Activated CD4-positive, alpha-beta T cell treated with anti-CD3 and anti-CD28 coated beads, Interleukin-2, Interleukin-6, amounts not matched to agents 100 ng/mL and 50 ng/mL, durations not matched to agents 16 hours and 8 hours (primary cell): Measurements from ENCODE around the gene YRDC.
"Not testable (repeated sequence)": the region's sequence is repeated elsewhere in the genome, so short reads cannot be mapped to it uniquely, and the experiment has no call there.

Experiments used
- DNase-seq: peaks from one replicate; pipeline ENCODE4 v3.0.0-alpha.2; 2020

The YRDC gene

DNA sequence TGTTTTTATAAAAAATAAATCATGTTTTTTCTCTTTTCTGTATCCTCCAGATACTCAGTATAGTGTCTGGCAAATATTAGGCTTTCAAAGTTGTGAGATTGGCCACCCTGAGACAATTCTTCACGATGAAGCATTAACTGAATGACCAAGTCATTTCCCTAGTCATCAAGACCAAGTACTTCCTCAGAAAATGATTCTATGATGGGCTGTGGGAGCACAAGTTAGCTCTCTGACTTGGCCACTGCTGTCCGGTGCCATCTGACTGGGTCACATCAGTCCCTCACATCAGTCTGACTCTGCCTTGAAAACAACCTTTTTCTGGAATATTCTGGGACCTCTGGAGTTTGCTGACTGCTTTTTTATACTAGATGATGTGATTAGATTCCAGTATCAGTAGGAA is 13.5 kb upstream of the YRDC start:
- no peak for DNase-seq

DNA sequence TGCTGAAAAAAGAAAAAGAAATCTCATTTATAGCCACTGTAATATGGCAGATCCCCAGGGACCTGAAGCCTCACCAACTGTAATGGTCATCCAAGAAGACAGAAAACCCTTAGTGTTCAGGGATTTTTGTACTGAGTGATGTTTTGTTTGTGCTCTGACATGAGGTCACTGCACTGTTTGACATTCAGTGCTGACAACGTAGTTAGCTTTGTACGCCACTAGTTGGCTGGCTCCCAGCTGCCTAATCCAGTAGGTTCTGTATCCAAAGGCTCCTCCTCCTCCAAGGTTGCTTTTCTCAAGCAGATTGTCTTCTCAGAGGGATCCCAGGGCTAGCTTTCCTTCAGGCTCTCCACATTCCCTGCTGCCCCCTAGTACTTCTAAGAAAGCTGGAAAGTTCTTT is 9.5 kb upstream of the YRDC start:
- DNase-seq, result no peak

DNA sequence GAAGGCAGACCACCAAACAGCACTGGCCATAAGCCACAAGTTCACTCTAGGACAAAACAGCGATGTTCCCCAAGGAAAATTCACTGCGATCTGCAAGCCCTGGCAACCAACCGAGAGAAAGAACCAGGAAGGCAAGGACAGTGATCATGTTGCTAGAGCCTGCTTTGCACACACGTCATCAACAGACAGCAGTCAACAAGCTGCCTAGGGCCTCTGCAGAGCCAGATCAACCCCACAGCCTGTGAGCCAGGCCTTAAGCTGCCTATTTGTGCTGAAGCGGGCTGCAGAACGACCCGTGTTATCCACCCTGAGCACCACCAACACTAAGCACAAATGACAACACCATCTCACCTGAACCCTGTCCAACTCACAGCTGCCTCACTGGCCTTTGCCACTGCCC is 6.2 kb upstream of the YRDC start:
- DNase-seq, result no peak

DNA sequence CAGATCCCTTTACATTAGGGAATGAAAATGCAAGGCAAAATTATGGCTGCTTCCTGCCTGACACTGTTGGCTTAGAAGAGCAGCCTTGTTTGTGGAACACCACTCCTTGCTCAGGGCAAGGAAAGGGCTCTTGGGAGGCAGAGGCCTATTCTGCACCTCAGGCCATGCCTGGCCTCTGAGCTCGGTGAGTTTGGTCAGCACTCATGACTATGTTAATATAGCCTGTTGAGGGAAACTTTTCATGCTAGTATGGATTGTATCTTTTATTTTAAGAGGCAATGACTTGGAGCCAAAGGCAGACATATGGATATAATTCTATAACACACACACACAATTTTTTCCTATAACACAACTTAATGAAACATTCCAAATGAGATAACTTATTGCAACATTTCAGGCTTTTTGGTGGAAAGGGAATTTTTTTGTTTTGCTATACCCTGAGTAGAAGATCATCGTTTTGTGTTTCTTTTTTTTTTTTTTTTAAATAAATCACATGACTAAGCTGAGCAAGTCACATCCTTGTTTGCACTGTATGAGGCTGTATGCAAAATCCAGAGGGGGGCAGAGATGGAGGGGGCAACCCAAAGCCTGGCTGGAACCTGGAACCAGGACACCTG is 5.6 kb upstream of the YRDC start:
- no peak for DNase-seq

DNA sequence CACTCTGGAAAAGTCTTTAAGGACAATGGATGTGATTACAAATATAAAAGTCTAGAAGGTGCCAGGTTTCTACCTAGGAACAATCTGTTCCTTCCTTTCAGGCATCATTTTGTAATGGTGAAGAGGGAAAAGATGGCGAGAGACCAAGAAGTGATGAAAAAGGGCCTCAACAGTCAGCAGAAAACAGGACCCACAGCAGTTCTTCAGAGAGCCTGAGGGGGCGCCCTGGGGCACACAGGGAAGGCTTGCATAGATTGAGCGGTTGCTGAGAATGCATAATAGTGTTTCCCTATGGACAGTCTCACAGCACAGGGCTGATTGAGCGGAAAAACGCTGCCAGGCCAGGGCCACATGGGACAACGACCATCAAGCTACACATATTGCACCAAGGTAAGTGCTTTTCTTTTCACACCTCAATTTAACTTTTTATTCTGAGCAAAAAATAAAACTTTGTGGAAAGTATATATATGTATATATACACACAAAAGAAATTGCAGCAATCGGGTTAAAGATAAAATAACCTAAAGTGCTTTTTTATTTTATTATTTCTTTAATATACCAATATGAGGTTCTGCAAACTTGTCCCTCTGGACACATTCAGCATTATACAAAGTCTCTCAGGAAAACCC is 3.1 kb upstream of the YRDC start:
- DNase-seq, result peak; percentile 83

DNA sequence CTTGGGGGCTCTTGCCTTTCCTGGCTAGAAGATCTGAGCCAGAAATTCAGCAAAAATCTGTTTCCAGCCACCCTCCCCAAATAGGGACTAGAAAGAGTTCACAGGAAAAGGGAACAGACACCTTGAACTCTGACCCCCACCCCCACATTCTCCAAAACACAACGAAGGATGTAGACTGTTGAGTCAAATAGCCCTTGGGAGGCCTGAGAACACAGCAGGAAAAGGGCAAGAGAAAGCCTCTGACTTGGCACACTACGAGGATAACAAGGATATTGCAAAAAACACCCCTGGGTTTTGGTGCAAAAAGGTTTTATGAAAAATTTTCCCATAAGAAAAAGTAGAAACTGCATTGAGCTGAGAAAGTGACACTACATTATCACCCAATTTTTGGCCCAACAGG is 1.9 kb upstream of the YRDC start:
- no peak for DNase-seq

DNA sequence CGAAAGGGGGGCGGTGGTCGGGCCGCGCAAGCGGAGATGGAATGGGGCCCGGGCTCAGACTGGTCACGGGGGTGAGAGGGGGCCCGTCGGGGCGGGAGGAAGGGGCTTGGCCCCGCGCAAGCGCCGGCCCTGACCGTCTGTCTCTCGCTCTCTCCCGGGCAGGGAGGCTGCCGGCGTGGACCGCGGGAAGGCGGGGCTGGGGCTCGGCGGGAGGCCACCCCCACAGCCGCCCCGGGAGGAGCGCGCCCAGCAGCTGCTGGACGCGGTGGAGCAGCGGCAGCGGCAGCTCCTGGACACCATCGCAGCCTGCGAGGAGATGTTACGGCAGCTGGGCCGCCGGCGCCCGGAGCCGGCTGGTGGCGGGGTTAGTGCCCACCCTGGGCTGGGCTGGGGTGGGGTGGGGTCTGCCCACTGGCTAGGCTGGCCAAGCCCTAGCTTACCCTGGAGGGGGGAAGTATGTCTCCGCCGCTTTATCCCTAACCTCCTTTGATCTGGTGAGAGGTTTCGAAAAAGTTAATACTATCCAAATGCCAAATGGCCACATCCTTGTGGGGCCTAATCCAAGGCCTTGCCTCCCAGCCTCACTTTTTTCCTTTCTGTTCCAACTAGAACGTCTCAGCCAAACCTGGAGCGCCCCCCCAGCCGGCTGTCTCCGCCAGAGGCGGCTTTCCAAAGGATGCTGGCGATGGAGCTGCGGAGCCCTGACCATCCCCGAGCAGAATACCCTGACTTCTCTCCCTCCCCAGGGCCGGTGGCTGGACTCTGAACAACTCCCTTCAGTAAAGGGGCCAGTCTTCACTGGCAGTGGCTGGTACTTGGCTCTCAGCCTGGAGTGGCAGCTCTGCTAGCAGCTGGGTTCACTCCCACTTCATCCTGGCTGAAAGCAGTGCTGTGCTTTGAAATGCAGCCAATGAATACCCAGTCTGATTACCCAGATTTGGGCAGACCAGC is 636 bp upstream of the YRDC start:
- DNase-seq, result peak; percentile 62

DNA sequence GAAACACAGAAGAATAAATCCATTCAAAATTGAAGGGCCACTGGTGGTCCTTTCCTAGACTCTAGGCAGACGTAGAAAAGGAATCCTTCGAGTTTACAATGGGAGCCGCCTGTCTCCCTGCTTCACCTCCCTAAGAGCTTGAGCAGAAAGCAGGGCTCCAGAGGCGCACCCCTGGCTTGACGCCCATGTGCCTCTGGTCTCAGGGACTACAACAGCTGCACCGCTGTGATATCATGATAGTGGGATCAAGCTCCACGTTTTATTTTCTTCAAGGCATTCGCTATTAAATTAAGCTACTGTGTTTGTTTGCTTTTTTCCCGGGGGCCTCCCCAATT is 821 bp downstream of the YRDC start:
- no peak for DNase-seq

DNA sequence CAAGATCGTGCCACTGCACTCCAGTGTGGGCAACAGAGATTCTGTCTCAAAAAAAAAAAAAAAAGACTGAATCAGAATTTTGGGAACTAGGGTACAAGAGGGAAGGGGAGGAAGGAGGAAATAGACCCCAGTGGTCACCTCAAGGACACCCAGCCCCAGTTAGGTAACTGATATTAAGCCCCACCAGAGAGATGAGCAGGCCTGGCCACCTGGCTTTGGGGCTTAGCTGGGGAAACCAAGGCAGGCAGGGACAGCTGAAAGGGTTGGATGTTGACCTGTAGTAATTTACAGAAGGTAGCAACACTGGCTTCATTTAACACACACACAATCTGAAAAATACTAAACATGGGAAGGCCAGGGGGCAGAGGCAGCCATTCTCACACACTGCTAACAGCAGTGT is 5.6 kb downstream of the YRDC start:
- DNase-seq, result no peak

DNA sequence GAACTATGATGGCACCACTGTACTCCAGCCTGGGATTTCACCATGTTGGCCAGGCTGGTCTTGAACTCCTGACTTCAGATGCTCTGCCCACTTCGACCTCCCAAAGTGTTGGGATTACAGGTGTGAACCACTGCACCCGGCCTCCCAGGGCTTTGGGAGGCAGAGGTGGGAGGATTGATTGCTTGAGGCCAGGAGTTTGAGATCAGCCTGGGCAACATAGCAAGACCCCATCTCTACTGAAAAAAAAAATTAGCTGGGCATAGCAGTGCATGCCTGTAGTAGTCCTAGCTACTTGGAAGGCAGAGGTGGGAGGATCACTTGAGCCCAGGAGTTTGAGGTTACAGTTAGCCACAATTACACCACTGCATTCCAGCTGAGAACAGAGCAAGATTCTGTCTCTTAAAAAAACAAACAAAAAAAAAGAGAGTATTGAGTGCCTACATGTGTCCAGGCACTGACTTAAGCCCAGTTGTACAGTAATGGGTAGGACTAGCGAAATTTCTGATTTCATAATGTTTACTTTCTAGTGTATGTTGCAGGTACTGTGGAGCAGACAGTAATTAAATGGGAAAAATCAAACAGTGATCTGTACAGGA is 10.2 kb downstream of the YRDC start:
- no peak for DNase-seq

DNA sequence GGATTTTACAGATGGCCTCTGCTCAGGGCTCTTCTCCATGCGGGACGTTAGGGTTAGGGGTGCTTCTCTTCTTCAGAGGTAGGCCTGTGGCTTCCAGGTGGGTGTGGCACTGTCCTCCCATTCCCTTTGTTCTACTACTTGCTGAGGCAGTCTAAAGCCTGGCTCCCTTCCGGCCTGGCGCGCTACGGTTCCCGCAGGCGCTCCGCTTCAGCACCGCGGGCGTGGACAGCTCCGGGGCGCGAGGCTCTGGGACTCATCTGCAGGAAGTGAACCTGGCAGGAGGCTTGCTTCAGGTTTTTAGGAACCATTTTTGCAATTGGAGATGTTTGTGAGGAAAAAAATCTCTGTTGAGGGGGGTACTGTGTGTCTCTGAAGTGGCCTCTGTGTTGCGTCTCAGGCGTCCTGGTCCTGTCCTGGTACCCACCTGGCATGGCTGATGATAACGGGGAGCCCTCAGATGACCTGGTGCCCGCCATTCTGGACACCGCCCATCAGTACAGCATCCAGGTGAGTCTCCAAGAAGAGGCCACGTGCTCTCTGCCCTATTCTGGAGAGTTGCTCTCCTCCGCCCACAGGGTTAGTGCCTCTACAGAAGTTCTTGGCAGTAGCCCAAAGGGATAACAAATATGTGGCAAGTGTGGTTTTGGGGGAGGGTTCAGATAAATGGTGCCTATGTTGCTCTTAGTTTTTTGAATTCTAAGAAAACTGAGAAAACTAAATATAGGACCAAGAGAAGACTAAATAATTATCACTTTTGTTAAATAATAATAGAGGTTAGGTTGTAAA is 12.5 kb downstream of the YRDC start:
- DNase-seq, result peak; percentile 60

DNA sequence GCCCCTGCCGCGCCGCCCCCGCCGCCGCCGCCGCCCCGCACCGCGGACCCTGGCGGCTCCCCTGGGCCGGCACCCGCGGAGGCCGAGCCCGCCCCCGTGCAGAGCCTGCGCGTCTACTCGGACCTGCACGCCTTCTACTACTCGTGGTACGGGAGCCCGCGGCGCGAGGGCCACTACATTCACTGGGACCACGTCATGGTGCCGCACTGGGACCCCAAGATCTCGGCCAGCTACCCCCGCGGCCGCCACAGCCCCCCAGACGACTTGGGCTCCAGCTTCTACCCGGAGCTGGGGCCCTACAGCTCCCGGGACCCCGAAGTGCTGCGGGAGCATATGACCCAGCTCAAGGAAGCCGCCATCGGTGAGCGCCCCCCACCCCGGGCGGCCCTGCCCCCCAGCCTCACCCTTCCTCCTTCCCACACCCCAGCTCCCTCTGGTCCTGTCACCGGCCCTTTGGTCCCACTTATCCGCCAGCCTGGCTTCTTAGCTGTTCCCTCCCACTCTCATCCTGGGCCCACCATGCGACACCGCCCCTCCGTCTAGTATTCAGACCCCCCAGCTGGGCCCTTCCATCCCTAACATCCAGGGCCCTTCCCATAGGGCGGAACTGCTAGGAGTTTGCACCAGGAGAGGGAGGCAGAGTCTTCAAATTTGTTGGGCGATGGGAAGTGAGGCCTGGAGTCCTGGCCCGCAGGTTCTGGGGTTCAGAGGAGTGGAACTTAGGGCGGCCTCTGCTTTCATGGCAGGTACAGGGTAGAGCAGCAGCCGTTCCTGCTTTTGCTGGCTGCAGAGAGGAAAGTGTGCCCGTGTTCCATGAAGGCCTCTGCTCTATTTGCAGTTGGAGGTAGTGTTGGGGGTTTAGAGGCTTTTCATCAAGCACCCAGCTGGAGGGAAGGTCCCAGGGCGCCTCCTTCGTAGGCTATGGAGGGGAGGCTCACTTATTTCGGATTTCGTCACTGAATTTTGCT is 13.4 kb downstream of the YRDC start:
- DNase-seq, result no peak

DNA sequence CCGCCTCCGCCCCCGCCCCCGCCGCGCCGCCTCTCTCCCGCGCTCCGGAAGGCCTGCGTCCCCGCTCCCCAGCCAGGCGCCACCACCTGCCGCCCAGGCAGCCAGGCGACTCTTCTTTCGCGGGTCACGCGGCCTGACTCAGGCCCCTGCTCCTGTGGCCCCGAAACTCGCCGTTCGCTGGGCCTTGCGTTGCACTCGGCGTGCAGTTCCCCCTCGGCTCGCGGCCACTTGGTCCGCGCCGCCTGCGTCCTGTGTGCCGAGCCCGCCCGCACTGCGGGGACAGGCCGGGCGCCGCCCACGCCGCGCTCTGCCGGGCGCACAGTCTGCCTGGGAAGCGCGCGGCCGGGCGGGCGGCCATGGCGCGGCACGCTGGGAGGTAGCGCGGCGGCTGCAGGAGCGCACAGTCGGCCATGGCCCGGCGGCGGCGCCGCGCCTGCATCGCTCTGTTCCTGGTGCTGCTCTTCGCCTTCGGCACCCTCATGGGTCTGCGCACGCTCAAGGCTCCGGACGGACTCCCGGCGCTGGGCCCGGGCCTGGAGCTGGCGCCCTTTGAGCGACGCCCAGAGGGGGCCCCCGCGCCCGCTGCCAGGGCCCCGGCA is 14.1 kb downstream of the YRDC start, which contains the start of gene MANEAL:
TSS of gene MANEAL (plus strand) at position 75 of the 599 bp plus-strand sequence. CDS start at position 411, 336 bp downstream.
- peak; percentile 43 for DNase-seq

DNA sequence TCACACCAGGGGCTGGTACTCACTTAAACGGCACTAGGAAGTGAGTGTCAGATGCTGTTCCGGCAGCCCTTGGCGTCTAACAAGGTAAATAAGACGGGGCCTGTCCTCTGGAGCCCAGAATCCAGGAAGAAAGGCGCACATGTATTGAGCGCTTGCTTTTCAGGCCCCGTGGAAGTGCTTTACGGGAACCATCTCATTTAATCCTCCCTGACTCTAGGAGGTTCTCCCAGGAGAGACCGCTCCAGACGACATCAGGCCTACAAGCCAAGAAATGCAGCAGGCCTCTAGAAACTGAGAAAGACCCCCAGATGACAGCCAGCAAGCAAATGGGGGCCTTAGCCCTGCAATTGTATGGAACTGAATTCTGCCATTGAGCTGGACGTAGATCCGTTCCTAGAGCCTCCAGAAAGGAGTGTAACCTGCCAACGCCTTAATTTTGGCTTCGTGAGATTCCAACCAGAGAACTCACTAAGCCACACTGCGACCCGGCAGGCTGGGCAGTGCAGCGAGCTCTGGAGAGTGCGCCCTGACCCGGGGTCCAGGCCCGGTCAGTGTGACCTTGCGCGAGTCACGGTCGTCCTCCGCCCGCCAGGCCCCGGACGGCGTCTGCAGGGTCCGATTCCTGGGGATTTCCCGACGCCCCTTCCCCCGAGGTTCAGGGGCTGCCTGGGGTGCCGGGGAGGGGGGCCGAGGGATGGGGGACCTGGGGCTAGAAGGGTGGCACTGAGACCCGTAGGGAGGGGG is 14.9 kb downstream of the YRDC start:
- no peak for DNase-seq

DNA sequence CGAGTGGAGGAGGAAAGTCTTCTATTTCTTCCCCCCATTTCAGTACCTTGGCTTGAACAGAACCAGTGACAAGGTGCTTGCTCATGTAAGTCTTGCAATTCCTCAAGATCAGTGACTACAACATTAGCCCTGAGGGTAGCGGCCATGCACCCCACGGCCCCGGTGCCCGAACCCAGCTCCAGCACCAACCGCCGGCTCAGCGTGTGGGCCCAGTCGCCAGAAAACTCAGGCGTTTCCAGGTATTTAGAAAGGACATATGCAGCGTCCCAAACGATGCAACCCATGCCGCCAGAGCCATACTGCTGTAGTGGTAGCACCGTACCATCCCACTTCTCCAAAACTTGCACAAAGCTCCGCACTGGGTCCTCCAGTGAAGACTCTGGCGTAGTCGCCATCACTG is 25.5 kb downstream of the YRDC start:
- no peak for DNase-seq

DNA sequence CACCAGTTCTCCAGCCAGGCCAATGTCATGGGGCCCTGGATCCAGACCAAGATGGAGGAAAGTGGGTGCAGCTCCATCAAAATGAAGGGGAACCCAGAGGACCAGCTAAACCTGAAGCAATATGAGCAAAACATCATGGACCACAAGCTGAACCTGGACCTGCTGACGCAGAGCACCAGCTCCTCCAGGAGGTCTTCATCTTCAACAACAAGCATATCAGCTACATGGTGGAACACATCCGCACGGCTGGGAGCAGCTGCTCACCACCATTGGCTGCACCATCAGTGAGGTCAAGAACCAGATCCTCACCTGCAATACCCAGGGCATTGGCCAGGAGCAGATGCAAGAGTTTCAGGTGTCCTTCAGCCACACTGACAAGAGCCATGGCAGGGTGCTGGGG is 29.4 kb downstream of the YRDC start:
- DNase-seq, result no peak

DNA sequence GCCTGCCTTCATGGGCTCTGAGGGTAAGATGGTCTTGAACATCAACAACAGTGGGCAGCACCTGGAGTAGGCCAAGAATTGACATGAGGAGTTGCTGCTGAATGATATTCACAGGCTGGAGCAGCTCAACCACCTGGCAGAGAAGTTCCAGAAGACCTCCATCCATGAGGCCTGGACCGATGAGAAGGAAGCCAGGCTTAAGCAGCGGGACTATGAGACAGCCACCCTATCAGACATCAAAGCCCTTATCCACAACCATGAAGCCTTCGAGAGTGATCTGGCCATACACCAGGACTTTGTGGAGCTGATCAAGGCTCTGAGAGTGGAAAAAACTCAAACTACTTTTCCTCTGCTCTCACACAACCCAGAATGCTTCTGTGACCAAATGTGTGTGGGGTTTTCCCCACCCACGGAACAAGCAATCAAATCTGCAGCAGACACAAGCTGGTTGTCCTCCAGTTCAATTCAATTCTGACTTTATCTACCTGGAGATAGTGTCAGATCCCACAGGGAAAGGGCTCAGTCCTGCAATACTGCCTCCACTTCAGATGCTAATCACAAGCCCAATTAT is 31.0 kb downstream of the YRDC start:
- DNase-seq, result no peak

DNA sequence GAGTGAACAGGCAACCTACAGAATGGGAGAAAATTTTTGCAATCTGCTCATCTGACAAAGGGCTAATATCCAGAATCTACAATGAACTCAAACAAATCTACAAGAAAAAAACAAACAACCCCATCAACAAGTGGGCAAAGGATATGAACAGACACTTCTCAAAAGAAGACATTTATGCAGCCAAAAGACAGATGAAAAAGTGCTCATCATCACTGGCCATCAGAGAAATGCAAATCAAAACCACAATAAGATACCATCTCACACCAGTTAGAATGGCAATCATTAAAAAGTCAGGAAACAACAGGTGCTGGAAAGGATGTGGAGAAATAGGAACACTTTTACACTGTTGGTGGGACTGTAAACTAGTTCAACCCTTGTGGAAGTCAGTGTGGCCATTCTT is 36.6 kb downstream of the YRDC start:
- DNase-seq, result not testable (repeated sequence)

DNA sequence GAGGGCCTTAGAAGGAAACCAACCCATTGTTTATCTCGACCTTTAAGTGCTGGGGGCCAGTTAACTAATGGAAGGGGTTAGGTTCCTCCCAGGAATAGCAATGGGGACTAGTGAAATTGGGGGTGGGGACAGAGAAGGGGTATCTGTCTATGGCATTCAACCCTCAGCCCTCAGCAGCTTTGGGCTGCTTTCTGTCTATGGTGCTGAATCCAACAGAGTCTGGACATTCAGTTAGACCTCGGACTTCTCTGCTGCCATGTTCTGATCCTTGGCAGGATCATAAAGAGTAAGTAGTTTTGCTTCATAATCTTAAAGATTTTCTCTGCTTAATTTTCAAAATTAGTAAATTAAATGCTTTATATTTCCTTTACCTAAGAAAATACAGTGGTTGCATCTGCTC is 40.5 kb downstream of the YRDC start:
- no peak for DNase-seq
